ENCODE data around the gene ARL5A.

Gene ARL5A

GRCh38 chr2:151849413-151850010, 21.3 kb upstream of the ARL5A start:
- DNase-seq (ENCODE audit: insufficient read length, low spot score) (no peak), FAIRE-seq (no peak)
- TF ChIP-seq, protein P1, sequence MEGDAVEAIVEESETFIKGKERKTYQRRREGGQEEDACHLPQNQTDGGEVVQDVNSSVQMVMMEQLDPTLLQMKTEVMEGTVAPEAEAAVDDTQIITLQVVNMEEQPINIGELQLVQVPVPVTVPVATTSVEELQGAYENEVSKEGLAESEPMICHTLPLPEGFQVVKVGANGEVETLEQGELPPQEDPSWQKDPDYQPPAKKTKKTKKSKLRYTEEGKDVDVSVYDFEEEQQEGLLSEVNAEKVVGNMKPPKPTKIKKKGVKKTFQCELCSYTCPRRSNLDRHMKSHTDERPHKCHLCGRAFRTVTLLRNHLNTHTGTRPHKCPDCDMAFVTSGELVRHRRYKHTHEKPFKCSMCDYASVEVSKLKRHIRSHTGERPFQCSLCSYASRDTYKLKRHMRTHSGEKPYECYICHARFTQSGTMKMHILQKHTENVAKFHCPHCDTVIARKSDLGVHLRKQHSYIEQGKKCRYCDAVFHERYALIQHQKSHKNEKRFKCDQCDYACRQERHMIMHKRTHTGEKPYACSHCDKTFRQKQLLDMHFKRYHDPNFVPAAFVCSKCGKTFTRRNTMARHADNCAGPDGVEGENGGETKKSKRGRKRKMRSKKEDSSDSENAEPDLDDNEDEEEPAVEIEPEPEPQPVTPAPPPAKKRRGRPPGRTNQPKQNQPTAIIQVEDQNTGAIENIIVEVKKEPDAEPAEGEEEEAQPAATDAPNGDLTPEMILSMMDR (IDR thresholded peaks at IDR 0.05; ENCODE audit: insufficient read depth, missing control alignments) = no peak

DNA sequence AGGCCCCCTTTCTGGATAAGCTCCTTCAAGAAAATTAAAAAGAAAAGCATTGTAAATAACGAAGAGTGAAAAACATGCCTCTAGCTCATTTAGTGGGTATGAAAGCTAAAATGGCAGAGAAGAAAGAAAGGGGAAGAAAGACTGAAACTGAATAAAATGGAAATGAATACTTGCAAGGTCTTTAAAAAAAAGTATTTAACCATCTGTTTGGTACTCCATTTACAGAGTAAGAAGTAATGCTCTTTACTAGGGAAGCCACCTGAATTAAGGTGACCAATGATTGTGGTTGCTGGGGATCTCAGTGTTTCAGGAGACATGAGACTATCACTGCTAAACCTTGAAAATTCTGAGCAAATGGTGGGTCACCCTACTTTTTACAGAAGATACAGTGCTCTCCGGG, 17.7 kb upstream of the ARL5A start:
- TF ChIP-seq, protein P1 (IDR thresholded peaks at IDR 0.05; ENCODE audit: insufficient read depth, missing control alignments) = no peak
- no peak for DNase-seq (ENCODE audit: insufficient read length, low spot score)
- no peak for FAIRE-seq

DNA sequence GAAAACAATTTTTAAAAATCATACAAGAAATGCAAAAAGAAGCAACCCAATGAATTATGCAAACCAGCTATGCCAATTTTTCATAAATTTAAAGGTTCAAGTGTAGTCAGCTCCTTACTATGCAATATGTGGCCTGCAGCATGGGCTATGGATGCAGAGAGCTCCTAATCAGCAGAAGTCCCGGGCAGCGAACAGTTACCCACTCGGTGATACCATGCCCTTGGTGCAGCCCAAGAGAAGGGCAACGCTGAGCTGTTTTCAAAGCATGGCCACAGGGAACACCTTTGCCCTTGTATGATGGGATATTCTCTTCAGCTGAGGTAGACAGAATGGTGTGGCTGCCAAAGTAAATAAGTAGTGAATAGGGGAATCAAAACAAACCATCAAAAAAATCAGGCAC, 17.3 kb upstream of the ARL5A start:
- FAIRE-seq (no peak), DNase-seq (ENCODE audit: insufficient read length, low spot score) (no peak)
- TF ChIP-seq, protein P1 (IDR thresholded peaks at IDR 0.05; ENCODE audit: insufficient read depth, missing control alignments) = no peak

DNA sequence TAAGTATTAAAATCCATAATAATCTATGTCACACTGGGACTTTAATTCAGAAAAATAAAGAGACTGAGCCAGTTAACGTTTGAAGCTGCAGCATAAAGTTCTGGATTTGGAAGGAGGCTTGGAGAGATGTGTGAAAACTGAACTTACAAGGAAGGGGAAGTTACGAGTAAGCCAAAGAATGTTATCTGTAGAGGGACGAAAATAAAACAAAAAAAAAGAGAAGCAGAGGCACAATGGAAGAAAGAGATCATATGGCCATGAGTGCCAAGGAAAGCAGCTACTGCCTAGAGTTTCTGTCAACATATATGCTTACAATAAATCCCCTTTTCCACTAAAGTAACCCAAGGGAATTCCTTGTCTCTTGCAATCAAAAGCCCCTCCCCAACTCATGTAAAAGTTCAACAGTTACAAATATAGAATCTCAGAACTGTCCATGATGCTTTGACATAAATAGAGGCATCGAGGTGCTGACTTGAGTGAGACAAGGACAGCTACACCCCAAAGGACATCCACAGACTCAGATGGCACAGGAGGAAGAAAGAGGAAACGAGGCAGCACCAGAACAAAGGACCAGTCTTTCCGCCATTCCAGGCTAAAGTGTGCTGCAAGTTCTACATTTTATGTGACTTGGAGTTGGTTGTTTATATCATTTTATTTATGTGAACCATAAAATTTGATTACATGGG, 16.1 kb upstream of the ARL5A start:
- TF ChIP-seq, protein P1 (IDR thresholded peaks at IDR 0.05; ENCODE audit: insufficient read depth, missing control alignments) = no peak
- no peak for DNase-seq (ENCODE audit: insufficient read length, low spot score)
- no peak for FAIRE-seq

GRCh38 chr2:151843691-151844061, 15.5 kb upstream of the ARL5A start:
- no peak for DNase-seq (ENCODE audit: insufficient read length, low spot score)
- TF ChIP-seq, protein P1 (IDR thresholded peaks at IDR 0.05; ENCODE audit: insufficient read depth, missing control alignments) = no peak
- no peak for FAIRE-seq

DNA sequence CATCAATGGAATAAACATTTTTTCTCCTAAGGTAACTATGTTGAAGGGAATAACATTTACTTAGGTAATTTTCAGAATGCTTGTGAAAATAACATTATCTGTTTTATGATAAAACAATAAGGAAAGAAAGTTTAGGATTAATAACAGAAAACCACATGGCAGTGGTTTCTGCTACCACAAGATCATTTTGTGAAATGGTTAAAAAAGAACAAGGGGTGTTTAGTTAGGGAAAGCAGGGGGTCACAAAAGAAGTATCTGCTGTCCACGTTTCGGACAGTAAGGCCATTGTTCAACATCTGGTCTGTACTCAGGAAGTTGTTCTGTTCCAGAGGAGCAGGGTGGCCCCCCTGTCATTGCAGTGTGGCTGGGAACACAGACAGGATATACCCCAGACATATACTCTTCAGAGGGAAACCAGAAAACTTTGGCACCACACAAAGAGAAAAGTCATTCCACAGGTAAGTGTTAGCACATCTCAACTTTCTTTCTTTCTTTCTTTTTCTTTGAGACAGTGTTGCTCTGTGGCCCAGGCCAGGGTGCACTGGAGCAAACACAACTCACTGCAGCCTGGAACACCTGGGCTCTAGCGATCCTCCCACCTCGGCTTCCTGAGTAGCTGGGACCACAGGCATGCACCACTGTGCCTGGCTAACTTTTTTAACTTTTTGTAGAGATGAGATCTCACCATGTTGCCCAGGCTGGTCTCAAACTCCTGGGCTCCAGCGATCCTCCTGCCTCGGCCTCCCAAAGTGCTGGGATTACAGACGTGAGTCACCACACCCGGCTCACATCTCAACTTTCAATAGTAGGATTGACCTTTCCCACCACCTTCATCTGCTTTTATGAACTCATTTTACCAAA, 14.8 kb upstream of the ARL5A start:
- TF ChIP-seq, protein P1 (IDR thresholded peaks at IDR 0.05; ENCODE audit: insufficient read depth, missing control alignments) = no peak
- DNase-seq (ENCODE audit: insufficient read length, low spot score) (no peak), FAIRE-seq (no peak)
